GM18909 (cell line): ENCODE results near the gene APOBEC3H.

Experiments used
- ATAC-seq: cut with Tn5 transposase; IDR thresholded peaks from one replicate; pipeline ENCODE4 v1.9.1; 2021; ENCODE audit warnings: mild to moderate bottlenecking; ENCODE audit not compliant: unreplicated experiment, poor library complexity

The APOBEC3H gene

DNA sequence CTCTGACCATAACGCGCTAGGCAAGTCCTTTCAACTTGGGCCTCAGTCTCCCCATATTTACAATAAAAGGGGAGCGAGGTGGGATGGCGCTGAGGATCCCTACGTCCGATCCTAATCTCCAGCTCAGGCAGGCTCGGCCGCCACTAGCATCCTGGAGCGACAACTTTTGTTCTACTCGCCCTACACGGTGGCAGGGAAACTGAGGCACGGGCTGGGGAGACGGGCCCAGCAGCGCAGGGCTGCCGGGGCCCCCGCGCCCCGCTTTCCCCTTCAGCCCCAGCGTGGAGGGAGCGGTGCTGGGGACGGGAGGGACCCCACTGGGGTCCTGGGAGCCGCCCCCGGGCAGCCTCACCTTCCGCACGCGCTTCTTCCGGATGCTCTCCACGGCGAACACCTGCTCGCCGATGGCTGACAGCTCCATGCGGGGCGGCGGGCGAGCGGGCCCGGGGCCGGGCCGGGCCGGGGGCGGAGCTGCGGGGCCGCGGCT is 55.0 kb downstream of the APOBEC3H start:
- no peak for ATAC-seq

DNA sequence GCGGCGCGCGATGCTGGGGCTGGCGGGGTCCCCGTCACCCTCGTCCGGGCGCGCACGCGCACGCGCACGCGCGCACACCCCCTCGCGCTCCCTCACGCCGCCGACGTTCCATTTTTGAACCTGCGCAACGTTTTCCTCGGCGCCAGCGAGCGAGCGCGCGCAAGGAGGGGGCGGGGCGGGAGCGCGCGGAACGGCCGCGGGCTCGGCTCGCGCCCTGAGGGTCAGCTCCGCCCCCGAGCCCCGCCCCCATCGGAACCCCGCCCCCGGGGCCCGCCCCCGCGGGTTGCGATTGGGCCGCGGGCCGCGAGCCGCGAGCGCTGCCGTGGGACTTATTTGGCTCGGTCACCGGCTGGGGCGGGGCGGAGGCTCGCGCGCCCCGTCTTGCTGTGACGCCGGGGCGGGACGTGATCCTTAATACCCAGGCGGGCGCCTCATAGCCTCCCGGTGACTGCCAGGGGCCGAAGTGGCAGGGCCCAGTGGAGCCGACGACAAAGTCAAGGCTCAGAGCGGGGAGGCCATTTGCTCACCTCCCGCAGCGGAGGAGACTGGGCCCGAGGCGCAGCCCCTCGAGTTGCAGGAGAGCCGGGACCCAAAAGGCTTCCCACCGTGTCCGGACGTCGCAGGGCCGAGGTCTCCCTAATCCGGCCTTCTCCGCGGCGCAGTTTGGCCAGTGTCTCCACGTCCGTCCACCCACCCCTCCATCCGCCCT is 55.6 kb downstream of the APOBEC3H start, which contains the start of gene CBX7:
TSS of gene CBX7 (minus strand) at position 170 of the 709 bp plus-strand sequence. CDS start 236 bp downstream, outside the sequence.
- ATAC-seq, result peak; percentile 81

- no peak for ATAC-seq
Measured at GRCh38 chr22:39153220-39153717, 56.2 kb downstream of the APOBEC3H start.
